ENCODE results near the gene RTCA. TPM values are rescaled to one million over a fixed set of nuclear protein-coding genes. Genes with fewer than 3 reads are reported as not detected.

RTCA gene
- total RNA-seq, 2 experiments from 2014 or later: 48.2 to 50.6 TPM

Small RNAs within 50 kb of the gene (microRNA-seq; reads per million reads assigned to microRNA genes)
- gene MIR553 (ENCODE audit: borderline microRNAs expressed, borderline replicate concordance): not detected

Other genes with a start within 250 kb of the RTCA start
- gene SASS6, start 133.3 kb upstream of the RTCA start, total RNA-seq: 10 to 100 TPM; 14.5 to 17.1 TPM
- gene TRMT13, start 133.1 kb upstream of the RTCA start, total RNA-seq: 10 to 100 TPM; 20.4 to 21.4 TPM
- under 1 TPM; 0.46 to 0.72 TPM for gene LRRC39, start 88.0 kb upstream of the RTCA start, total RNA-seq
- gene DBT, start 16.4 kb upstream of the RTCA start, total RNA-seq: 10 to 100 TPM; 10.3 to 10.7 TPM
- gene CDC14A, start 86.3 kb downstream of the RTCA start, total RNA-seq: 10 to 100 TPM; 39.9 to 43.3 TPM

Measured in activated CD4-positive, alpha-beta T cell treated with anti-CD3 and anti-CD28 coated beads, Interleukin-2, amount 10 ng/mL, durations not matched to agents 7 days and 5 days (primary cell).